Memory B cell (primary cell): ENCODE measurements around the gene TRIL.

ENCODE experiments used
- ATAC-seq: fragments of 150-1000 bp; cut with Tn5 transposase; 2 replicates; pipeline ENCODE4 v1.10.0; 2021; ENCODE audit warnings: low read depth, mild to moderate bottlenecking, moderate library complexity
- DNase-seq, 2 donors: peaks; one replicate each; pipeline ENCODE4 v3.0.0; 2022; ENCODE audit warnings: low spot score in 2 of 2
- H3K27ac Mint-ChIP-seq: one replicate; pipeline ENCODE4 v1.8.0; 2022; ENCODE audit warnings: mild to moderate bottlenecking, moderate library complexity, mixed read lengths
- H3K27me3 Mint-ChIP-seq: one replicate; pipeline ENCODE4 v1.8.0; 2022; ENCODE audit warnings: mixed read lengths
- H3K36me3 Mint-ChIP-seq: one replicate; pipeline ENCODE4 v1.8.0; 2022; ENCODE audit warnings: mild to moderate bottlenecking, mixed read lengths
- H3K4me1 Mint-ChIP-seq: one replicate; pipeline ENCODE4 v1.8.0; 2022; ENCODE audit warnings: mixed read lengths
- H3K4me3 Mint-ChIP-seq: one replicate; pipeline ENCODE4 v1.8.0; 2022; ENCODE audit warnings: mild to moderate bottlenecking, moderate library complexity, mixed read lengths
- H3K9me3 Mint-ChIP-seq: one replicate; pipeline ENCODE4 v1.8.0; 2022; ENCODE audit warnings: mixed read lengths

Gene TRIL

DNA sequence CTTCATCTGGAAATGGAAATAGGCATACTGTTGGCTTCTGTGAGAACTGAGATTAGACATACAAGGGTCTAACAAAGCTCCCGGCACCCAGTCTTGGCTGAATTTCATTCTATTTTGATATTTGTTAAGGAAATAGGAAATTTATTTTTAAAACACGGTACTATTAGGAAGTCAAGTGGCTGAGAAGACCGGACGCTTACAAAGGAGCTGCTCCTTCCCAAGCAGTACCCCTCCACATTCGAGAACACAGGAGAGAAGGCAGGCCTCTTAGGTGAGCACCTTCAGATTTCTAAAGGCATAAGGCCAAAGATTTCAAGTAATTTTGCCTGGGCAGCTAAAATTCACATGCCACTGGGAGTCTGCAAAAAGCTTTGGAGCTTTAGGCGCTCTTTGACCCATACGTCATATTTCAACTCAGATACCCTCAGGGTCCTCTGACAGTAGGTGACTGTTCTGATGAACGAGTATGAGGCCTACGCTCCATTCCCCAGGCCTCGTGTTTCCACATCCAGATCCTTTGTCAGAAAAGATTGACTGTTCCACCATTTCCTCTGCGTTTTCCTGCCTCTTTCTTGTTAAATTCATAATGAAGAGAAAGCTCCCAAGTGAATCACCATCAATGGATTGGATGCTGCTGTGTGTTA is 17.3 kb downstream of the TRIL start:
- Mint-ChIP-seq H3K9me3 (no peaks in the 10 kb centered on the region), H3K27me3 (peaks cover 17% of the 10 kb centered on the region), H3K4me3 (no peak overlapping the region), H3K27ac (no peak overlapping the region), H3K36me3 (no peaks in the 10 kb centered on the region), H3K4me1 (no peaks in the 10 kb centered on the region)
- no peak for DNase-seq
- ATAC-seq, result no peak

DNA sequence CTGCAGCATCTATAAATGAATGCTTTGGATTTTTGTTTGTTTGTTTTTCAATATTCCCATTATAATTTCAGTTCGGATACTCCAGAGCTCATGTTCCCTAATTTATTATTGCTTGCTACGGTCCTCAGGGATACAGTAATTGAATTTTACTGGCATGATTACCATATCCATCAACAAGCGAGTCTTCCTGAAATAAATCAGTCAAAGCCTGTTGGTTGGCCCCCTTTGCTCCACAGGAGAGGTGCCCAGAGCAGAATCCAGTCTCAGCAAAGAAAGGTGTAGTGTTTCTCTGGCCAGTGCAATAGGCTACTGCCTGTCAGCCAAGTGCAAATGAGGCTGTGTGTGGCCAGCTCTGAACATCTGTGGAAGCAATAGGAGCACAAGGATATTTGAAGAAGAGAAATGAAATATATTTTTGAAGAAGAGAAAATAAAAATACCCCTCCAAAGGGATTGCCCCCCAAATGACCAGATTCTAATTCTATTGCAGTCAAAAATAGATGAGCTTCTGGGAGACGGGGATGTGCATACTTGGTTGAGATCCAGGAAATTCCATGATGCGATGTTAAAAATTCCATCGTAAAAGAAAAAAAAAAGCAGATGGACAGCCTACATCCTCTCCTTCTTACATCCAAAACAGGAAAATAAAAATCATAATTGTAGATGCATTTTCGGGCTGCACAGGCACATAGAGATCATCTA is 18.1 kb downstream of the TRIL start:
- ATAC-seq, result no peak
- Mint-ChIP-seq H3K27me3 (peaks cover 23% of the 10 kb centered on the region), H3K36me3 (peaks cover 3% of the 10 kb centered on the region), H3K9me3 (no peaks in the 10 kb centered on the region), H3K27ac (no peak overlapping the region), H3K4me3 (no peak overlapping the region), H3K4me1 (no peaks in the 10 kb centered on the region)
- DNase-seq, result no peak

DNA sequence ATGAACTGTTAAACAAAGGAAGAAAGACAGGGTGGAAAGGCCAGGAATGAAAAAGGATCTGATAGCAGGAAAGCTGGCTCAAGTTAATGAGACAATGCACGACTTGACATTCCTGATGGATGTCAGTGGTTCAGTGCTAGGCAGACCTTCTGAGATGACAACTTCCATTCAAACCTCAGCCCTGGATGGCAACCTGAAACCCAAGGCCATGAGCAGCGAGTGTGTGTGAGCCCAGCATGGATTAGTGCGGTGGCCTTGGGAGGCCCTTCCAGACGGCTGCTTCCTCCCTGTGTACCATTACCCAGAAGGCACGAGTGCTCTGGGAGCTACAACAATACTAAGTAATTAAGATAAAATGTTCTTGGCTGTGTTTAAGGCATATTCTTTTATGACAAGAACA is 18.8 kb downstream of the TRIL start:
- no peak overlapping the region for H3K4me3 Mint-ChIP-seq
- H3K9me3 Mint-ChIP-seq, result no peaks in the 10 kb centered on the region
- DNase-seq (no peak), ATAC-seq (no peak)
- peaks cover 3% of the 10 kb centered on the region for H3K36me3 Mint-ChIP-seq
- H3K27ac Mint-ChIP-seq, result no peak overlapping the region
- H3K27me3 Mint-ChIP-seq, result peaks cover 26% of the 10 kb centered on the region
- no peaks in the 10 kb centered on the region for H3K4me1 Mint-ChIP-seq

DNA sequence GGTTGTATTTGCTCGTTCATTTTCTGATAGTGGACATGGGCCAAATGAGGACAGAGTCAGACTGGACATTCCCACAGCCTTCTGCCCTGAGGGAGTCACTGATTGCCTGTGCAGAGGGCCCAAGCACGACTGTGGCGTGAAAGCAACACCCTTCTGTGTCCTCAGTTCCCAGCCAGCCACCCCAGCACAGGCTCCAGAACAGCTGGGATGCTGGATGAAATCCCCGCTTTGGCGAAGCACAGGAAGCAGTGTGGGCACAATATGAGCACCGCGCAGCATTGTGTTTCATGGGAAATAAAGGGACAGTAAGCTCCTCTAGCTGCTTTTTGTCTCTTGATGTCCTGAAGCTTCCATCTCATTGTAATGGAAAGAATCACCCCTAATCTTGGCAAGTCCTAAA is 20.5 kb downstream of the TRIL start:
- H3K36me3 Mint-ChIP-seq, result peaks cover 3% of the 10 kb centered on the region
- H3K4me3 Mint-ChIP-seq, result no peak overlapping the region
- DNase-seq (no peak), ATAC-seq (no peak)
- no peak overlapping the region for H3K27ac Mint-ChIP-seq
- peaks cover 28% of the 10 kb centered on the region for H3K27me3 Mint-ChIP-seq
- no peaks in the 10 kb centered on the region for H3K4me1 Mint-ChIP-seq
- H3K9me3 Mint-ChIP-seq, result no peaks in the 10 kb centered on the region

DNA sequence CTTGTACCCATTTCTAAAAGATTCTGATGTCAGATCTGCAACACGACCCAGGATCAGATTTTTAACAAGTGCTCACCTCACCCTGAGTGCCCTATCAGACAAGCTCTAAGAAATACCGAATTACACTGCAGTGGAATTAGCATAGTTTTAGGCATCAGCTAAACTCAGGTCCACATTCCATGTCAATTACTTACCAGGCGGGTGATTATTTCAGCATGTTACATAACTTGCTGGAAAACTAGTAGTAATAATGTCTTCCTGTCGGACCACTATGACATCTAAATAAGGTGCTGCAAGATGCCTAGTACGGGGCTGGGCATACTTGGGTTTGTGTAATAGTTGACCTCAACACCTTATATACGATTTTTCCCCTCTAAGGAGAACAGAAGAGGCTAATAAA is 21.0 kb downstream of the TRIL start:
- Mint-ChIP-seq H3K36me3 (peaks cover 3% of the 10 kb centered on the region), H3K4me1 (no peaks in the 10 kb centered on the region), H3K4me3 (no peak overlapping the region), H3K27ac (no peak overlapping the region), H3K9me3 (no peaks in the 10 kb centered on the region), H3K27me3 (peaks cover 28% of the 10 kb centered on the region)
- no peak for ATAC-seq
- no peak for DNase-seq

DNA sequence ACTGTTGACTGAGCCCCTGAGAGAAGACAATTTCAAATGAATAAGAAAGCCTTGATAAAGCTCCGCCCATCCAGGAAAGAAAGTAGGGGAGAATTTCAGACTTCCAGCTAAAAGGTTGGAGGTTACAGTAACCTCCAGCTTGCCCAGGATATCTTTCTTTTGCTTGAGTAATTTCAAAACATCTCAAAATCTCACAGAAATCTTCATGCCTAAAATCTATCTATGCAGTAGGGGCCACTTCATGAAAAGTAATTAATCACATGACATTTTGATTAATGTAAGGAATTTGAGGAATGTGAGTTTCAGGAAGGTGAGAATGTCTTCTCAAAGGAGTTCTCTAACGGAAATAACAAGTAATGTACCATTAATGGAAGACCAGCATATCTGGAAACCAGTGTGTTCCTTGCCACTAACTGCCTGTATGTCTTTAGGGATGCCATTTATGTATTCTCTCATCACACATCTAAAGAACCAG is 24.2 kb downstream of the TRIL start:
- ATAC-seq (no peak), DNase-seq (no peak)
- no peak overlapping the region for H3K27ac Mint-ChIP-seq
- no peaks in the 10 kb centered on the region for H3K9me3 Mint-ChIP-seq
- H3K27me3 Mint-ChIP-seq, result peaks cover 21% of the 10 kb centered on the region
- H3K4me3 Mint-ChIP-seq, result no peak overlapping the region
- no peaks in the 10 kb centered on the region for H3K4me1 Mint-ChIP-seq
- peaks cover 3% of the 10 kb centered on the region for H3K36me3 Mint-ChIP-seq

DNA sequence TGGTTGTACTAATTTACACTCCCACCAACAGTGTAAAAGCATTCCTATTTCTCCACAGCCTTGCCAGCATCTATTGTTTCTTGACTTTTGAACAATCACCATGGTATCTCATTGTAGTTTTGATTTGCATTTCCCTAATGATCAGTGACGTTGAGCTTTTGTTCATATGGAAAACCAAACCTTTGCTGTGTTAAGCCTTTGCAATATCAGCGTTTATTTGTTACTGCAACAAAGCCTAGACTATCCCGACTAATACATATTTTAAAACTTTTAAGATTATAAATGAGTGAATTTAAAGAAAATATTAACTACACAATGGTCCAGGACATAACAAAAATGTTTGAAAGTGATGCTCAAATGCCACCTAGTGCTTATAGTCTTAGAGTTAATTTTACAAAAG is 26.6 kb downstream of the TRIL start:
- Mint-ChIP-seq H3K4me1 (peaks cover 6% of the 10 kb centered on the region), H3K4me3 (no peak overlapping the region), H3K27ac (no peak overlapping the region), H3K36me3 (peaks cover 3% of the 10 kb centered on the region), H3K27me3 (peaks cover 15% of the 10 kb centered on the region), H3K9me3 (no peaks in the 10 kb centered on the region)
- no peak for DNase-seq
- no peak for ATAC-seq

DNA sequence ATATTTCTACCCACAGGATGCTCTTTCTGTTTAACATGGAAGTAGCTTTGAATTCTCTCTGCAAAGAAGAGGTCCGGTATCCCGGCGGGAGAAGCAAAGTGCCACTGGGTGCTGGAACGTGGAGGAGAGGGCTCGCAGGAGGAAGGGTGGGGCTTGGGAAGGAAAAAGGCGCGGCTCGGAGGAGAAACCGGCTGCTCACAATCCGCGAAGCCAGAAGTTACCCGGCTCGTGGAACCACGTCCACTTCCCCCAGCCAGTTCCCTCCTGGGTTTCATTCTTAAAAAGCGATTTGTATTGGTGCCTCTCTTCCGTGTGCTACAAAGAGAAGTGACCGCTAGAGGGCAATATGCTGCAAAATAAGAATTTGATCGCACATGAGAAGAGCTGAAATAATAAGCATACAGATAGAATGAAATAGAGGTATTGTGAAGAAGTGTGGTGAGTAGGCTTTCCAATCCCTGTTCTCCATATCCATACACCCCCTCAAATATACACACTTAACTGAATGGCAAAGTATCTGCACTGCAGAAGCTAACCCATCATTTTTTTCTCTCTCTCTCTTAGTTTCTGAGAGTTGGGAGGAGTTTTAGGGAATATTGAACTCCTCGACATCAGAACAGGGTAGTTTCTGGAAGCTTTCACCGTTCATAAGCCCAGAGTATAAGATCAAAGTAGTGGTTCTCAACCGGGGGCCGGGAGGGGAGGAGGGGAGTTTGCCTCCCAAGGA is 31.1 kb downstream of the TRIL start:
- Mint-ChIP-seq H3K27ac (no peak overlapping the region), H3K36me3 (no peaks in the 10 kb centered on the region), H3K27me3 (peaks cover 3% of the 10 kb centered on the region), H3K9me3 (no peaks in the 10 kb centered on the region), H3K4me3 (peak overlapping the region; percentile 85), H3K4me1 (peaks cover 17% of the 10 kb centered on the region)
- peak; percentile 42 to 68 for DNase-seq
- peak; percentile 97 for ATAC-seq

DNA sequence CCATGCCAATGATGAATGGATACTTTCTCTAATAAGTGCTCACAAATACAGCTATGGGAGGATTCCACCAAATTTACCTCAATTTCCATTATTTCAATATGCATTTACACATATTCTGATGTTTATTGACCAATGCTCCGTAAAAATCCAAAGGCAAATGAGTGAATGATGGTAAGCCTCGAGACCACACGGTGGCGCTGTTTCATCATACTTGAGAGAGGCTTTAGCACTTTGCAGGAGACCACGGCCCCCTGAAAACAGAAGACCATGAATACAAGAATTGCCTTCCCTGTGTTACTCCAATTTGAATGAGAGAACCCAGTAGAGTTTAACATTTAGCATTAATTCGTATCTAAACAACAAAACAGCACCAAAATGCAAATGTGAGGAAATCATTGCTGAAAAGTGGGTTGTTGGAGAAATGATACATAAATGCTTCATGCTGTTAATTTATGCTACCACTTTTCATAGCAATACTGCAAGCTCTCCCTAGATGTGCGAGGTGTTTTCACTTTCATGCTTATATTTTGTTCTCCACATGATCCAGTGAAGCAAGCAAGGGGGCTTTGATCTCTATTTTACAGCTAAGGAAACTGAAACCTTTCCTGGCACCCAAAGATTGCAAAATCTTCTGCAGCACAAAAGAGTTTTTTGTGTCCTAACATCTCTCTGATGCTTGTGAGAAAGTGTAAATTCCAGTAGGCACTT is 35.4 kb downstream of the TRIL start:
- H3K9me3 Mint-ChIP-seq, result no peaks in the 10 kb centered on the region
- H3K36me3 Mint-ChIP-seq, result no peaks in the 10 kb centered on the region
- DNase-seq (peak; percentile 50 to 52), ATAC-seq (peak; percentile 36)
- H3K4me1 Mint-ChIP-seq, result peaks cover 20% of the 10 kb centered on the region
- H3K27me3 Mint-ChIP-seq, result no peaks in the 10 kb centered on the region
- H3K27ac Mint-ChIP-seq, result no peak overlapping the region
- H3K4me3 Mint-ChIP-seq, result no peak overlapping the region

DNA sequence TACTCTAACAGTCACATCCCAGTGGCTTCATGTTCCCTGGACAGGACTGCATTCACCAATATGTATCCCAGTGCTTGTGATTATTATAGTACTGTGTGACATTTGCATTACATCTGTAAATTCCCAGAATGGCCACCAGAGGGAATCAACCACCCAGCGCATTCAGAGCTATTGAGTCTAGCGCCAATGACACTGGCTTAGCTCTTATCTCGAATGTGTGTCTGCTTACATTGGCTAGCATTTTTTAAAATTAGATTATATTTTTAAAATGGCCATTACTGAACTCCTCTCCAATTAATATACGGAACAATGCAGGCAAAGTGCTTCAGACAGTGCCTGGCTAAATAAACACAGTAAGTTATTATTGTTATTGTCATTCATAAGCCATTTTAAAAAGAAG is 36.3 kb downstream of the TRIL start:
- H3K27ac Mint-ChIP-seq, result no peak overlapping the region
- DNase-seq, result peak in 1 of 2 donors; percentile 38
- no peaks in the 10 kb centered on the region for H3K36me3 Mint-ChIP-seq
- ATAC-seq, result peak; percentile 83
- H3K4me1 Mint-ChIP-seq, result peaks cover 14% of the 10 kb centered on the region
- no peaks in the 10 kb centered on the region for H3K27me3 Mint-ChIP-seq
- H3K9me3 Mint-ChIP-seq, result no peaks in the 10 kb centered on the region
- H3K4me3 Mint-ChIP-seq, result no peak overlapping the region

DNA sequence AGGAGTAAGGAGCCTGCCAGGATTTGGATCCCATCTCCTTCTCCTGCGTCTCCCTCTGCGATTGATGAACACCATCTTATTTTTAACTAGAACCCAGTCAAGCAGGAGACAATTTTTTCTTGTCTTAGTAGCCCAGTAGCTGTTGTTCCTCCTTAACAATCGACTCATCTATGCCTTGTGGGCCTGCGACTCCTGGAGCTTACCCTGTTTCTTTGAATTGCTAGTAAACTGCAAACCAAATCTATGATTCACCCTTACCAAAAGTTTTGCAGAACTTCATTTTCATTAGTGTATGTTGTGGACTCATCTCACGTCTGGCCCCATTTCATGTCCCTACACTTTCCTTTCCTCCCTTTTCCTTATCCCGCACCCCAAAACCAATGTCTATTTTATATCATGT is 37.7 kb downstream of the TRIL start:
- DNase-seq, result no peak
- no peaks in the 10 kb centered on the region for H3K36me3 Mint-ChIP-seq

DNA sequence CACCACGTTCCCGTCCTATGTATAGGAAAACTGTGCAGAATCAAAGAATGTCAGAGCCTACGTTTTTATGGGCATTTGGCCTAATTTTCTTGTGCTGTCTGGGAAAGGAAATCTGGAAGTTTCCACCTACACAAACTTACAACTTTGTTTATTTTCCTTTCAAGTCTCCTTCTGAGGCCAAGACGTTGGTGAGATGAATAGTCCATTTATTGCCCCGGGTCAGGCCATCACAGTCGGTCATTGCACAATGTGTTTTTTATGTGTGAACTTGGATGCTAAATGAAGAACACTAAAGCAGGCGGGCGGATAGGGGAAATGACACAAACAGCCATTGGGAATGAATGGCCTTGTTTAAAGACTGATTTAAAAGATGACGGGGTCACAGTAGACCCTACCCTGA is 38.6 kb downstream of the TRIL start:
- DNase-seq, result no peak
- Mint-ChIP-seq H3K4me3 (no peak overlapping the region), H3K27ac (no peak overlapping the region), H3K27me3 (no peaks in the 10 kb centered on the region), H3K36me3 (no peaks in the 10 kb centered on the region), H3K4me1 (peaks cover 11% of the 10 kb centered on the region), H3K9me3 (no peaks in the 10 kb centered on the region)
- ATAC-seq, result no peak

More for the DNA sequence above, 37.7 kb downstream of the TRIL start:
- Mint-ChIP-seq H3K9me3 (no peaks in the 10 kb centered on the region), H3K27me3 (no peaks in the 10 kb centered on the region), H3K4me1 (peaks cover 11% of the 10 kb centered on the region), H3K4me3 (no peak overlapping the region), H3K27ac (no peak overlapping the region)
- ATAC-seq, result no peak

DNA sequence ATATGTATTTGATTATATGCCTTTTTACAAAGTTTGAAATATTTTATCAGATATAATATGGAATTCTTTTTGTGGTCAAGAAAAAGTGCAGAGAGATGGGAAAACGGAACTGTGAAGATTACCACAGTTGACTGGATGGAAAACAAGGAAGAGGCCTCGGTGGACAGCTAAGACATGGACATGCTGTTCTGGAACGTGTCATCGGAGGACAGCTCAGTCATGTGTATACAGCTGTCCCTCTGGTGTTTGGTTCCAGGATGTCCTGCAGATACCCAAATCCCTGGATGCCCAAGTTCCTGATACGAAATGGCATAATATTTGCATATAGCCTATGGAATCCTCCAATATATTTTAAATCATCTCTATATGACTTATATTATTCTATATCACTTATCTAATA is 49.4 kb downstream of the TRIL start:
- no peaks in the 10 kb centered on the region for H3K4me1 Mint-ChIP-seq
- no peak for ATAC-seq
- no peak for DNase-seq
- peaks cover 10% of the 10 kb centered on the region for H3K27me3 Mint-ChIP-seq
- H3K36me3 Mint-ChIP-seq, result peaks cover 6% of the 10 kb centered on the region
- H3K27ac Mint-ChIP-seq, result no peak overlapping the region
- no peak overlapping the region for H3K4me3 Mint-ChIP-seq
- peaks cover 4% of the 10 kb centered on the region for H3K9me3 Mint-ChIP-seq

DNA sequence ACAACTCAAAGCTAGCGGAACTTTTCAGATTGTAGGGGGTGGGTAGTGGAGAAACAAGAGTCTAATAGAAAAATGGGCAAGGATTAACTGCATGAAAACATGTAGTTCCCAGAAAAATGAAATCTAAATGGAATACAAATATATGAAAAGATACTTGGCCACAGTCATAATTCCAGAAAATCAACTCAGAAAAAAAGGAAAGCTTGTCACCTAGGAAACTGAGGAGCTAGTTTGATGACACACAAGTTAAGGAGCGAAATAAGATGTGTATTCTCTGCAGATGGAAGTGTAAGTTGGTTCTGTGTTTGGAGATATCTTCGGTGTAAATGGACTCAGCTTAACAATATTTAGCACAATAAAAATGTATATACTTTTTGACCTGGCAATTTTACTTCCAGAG is 52.7 kb downstream of the TRIL start:
- DNase-seq, result no peak
- peaks cover 8% of the 10 kb centered on the region for H3K27me3 Mint-ChIP-seq

More for the DNA sequence above, 52.7 kb downstream of the TRIL start:
- Mint-ChIP-seq H3K4me1 (no peaks in the 10 kb centered on the region), H3K27ac (no peak overlapping the region), H3K36me3 (peaks cover 1% of the 10 kb centered on the region), H3K9me3 (no peaks in the 10 kb centered on the region), H3K4me3 (no peak overlapping the region)
- no peak for ATAC-seq
